COLO829 (cell line): ENCODE data around the gene HEY2.
"Not testable (repeated sequence)": the region's sequence is repeated elsewhere in the genome, so short reads cannot be mapped to it uniquely, and the experiment has no call there.

ENCODE experiments used
- DNase-seq: peaks from one replicate; pipeline ENCODE4 v3.0.0; 2012; ENCODE audit warnings: low spot score

Gene HEY2

DNA sequence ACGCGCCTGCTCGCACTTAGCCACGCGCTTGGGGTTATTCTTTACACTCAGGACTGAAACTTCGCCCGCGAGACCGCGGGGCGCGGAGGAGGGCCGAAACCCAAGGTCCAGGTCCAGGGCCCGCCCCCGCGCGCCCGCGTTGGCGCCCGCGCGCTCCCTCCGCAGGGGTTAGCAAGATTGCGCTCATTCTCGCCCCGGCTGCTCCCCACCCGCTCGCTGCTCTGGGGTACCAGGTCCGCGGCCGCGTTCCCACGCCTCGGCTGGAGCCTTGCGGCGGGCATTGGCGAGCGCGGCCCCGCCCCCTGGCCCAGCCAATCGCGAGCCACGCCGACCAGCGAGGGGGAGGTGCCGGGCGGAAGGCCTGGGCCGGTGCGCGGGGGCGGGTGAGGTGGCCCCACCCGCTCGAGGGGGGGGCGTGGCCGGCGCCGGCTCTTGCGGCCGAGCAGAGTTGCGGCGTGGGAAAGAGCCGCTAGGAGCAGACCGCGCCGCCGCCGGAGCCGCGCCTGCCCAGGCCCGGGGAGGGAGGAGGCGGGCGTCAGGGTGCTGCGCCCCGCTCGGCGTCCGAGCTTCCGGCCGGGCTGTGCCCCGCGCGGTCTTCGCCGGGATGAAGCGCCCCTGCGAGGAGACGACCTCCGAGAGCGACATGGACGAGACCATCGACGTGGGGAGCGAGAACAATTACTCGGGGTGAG, at the start of gene HEY2:
Gene HEY2 (plus strand): TSS at position 460 of the 692 bp plus-strand sequence. CDS start 145 bp downstream, at position 605.
- peak; percentile 78 for DNase-seq

DNA sequence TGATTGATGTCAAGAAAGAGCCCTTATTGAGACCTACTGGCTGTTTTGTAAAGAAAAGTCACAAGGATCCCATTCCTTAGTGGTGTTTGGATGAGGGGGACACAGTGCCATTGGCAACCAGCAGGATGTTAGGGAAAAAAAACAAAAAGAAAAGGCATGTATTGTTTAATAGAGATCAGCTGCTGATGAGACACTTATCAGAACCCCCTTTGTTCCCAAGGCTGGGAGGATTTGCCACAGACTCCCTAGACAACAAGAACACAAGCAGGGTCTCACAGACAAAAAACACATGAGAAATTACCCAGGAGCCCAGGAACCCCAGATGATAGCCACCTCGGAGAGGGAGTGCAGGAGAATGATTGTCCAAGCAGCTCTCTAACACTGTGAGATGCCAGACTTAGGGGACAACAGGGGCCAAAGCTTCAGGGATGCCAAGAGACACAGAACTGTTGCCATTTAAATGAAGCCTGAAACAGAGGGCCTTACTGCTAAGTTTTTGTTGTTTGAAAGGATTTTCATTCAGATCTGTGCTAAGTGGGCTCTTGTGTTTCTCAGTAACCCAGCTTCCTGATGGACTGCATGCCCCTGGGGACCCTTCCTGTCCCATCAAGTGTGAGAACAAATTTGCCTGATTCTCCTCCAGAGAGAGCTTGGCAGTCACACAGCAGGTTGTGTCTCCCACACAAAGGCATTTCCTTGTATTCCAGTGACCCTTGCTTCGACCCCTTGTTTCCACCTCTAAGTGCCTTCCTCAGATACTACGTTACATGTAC, 48.7 kb upstream of the HEY2 start:
- peak; percentile 51 for DNase-seq

DNA sequence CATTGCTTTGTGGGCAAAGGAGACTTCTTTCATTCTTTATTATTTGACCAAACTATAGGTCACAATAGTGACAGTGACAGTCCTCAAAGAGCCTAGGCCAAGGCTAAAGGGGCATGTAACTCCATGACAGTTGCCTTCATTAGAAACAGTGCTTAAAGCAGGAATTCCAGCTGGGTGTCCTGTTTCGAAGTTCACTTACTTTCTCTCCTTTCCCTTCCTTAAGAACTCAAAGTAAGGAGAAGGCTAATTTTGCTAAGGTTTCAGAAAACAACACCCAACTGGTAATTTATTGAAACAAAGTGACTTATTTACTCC, 48.1 kb upstream of the HEY2 start:
- DNase-seq, result no peak

DNA sequence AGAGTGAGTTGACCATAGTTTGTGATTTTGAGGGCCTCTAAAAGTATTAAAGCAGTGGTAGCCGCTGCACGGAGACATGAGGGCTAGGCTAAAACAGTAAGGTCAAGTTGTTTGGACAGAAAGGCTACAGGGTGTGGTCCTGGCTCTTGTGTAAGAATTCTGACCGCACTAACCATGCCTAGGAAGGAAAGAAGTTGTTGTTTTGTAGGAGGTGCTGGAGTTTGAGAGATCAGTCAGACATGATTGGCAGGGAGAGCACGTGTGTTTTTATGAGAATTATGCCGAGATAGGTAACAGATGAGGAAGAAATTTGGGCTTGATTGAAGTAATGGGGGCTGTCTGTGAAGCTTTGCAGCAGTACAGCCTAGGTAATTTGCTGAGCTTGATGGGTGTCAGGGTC, 45.5 kb upstream of the HEY2 start:
- not testable (repeated sequence) for DNase-seq

DNA sequence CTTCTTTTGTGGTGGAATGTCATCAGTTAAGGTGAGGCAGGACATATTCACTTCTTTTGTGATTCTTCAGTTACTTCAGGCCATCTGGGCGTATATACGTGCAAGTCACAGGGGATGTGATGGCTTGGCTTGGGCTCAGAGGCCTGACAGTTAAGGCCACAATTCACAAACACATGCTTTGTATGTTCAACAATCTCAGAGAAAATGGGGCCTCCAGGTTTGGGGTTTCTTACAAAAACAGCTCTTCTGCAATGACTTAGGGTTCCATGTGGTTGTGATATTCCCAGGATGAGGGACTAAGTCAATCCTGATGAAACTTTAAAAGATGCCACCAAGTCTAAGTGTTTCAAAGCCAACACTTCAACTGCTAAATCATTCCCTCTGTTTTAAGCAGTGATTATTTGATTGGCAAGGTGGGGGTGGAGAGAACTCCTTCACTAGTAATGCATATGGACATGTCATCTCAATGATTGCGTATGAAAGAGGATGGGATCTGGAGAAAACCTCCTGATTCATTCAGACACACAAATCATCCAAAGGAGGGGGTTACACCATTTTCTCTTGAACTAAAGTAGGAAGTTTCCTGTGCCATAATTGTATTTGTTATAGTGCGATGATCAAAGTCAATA, 41.7 kb upstream of the HEY2 start:
- DNase-seq, result no peak

DNA sequence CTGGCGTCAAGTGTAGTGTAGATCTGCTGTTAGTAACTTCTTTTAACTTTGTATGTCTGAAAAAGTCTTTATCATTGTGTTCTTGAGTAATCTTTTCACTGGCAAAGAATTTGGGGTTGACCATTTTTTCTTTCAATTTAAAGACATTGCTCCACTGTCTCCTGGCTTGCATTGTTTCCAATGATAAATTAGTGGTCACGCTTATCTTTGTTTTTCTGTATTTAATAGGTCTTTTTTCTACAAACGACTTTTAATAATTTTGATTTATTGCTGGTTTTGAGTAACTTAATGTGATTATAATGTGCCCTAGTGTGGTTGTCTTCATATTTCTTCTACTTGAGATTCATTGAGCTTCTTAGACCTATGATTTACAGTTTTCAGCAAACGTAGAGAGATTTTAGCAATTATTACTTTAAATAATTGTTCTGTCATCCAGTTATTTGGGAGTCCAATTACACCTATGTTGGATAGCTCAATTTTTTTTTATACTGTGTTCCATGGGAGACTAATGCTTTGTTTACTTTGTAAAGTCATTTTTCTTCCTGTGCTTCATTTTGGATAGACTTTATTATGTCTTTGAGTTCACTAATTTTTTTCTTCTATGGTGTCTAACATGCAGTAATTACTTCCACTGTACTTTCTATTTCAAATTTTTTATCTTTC, 38.3 kb upstream of the HEY2 start:
- DNase-seq, result no peak

DNA sequence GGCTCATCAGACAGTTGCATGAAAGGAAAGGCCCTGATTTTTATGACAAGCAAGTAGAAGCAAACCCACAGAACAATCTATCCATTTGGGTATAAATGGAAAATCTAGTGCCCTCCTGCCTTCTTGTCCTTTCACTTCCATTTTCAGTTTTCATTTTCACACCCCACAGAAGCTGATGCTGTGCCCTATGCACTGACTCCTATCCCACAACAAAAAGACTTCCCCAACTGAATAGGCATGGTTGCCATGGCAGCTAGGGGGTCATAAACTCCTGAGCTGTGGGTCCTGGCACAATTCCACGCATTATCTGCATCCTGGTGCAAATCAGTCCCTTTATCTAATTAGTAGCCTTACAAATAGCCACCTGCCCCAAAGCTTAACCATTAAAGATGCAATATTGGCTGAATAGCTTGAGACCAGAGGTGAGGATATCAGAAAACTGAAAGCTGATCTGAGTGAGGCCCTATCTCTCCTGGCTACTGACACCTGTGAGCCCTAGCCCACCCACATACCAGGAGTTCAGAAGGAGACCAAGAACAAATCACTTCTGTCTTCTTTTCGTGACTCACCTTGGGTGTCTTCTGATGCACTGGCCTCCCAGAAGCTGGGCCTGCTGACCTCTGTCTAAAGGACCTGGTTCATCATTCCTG, 34.9 kb upstream of the HEY2 start:
- DNase-seq, result no peak

DNA sequence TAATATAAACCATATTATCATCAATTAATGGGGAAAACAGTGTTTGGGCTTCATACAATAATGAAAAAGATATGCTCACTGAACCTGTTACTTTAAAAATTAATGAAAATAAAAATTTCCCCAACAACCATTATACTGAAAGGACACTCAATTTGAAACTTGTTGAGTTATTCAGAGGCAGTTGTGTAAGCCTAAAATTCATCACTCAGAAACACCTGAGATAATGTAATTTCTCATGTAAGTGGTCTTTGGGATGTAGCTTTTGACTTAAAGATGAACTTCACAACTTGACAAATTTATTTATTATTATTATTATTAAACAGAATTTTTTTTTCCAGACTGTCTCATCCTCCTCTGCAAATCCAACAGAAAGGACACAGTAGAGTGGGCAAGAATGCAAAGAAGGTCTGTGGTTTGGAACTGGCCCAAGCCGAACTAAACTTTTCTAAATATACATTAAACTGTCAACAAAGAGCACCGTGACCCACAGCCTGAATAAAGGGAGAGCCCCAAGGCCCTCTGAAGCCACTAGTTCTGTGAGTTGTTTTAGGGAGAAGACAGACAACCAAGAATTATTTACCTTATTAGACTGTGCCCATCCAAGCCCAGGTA, 32.2 kb upstream of the HEY2 start:
- no peak for DNase-seq

DNA sequence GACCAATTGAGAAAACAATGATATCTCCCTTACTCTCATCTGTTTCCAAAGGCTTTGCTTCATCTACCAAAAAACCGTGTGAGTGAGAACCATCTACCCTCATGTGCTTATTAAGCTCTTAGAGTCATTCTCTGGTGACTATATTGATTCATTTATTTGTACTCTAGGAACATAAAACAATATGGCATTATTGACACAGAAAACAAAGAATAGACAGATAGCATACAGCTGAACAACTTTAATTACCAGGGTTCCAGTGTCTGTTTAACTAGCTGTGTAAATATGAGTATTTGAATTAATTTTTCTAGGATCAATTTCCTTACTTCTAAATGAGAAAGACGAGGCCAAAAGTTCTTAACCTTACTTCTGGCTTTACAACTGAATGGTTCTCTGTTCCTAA, 31.3 kb upstream of the HEY2 start:
- DNase-seq, result no peak

DNA sequence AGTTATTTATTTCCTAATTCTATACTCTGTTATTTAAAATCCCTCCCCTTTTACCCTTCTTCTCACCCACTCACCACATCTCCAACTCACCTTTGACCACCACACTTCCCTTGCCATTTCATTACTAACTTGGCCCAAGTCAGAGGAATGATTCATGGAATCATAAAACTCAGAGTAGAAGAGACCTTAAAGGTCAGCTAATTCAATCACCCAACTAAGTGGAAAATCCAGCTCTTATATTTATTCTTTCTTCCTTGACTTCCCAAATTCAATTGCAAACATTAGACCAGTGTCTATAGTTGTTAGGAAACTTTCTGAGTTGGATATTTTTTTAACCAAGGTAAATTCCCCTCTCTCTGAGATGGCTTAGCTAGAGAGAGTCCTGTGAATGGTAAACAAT, 26.5 kb upstream of the HEY2 start:
- no peak for DNase-seq

DNA sequence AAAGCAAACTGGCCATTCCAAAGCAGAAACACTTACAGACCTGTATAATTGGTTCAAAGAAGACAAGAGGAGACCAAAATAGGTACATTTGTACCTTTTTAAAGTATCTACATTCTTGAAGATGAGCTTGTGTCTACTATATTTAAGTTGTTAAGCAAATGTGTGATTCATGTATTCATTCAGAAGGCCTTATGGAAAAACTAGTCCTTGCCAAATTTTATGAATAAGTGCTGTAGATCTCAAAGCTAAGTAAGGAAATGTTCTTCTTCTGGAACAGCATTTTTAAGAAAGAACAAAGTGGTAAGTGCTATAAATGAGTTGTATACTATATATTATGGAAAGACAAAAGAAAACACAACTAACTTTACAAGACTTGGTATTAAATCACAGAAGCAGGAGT, 22.2 kb upstream of the HEY2 start:
- no peak for DNase-seq

DNA sequence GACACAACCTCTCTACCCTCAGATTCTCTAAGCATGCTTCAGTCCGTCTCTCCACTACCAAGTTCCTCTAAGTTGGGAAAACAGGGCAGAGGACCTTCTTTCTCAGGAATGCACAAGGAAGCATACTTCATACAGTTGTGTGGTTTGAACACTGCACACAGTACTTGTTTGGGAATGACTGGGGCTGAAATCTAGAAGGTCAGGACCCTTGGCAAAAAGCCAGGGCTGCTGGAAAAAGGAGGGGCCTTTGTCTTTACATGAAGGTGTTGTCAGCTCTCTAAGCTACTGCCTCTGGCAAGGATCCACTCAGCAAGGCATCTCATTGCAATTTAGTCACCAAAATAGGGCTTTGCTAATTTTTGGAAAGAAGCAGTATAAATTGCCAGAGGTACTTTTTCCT, 20.7 kb upstream of the HEY2 start:
- DNase-seq, result no peak

DNA sequence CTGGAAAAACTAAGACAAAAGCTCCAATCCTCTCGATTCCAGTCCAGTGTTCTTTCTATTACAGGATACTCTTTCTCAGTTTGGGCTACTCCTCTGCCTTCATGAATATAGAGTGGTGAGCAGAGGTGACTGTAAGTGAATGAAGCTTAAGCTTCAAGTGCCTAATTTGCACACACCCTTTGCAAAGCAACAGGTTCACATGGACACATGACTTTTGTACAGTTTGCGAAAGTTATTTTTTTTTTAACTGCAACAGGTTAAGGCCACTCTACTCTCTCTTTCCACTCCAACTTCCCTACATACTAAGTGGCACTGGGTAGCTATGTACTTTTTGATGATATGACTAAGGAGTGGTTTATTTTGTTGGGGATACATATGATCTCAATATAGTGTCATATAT, 19.4 kb upstream of the HEY2 start:
- DNase-seq, result no peak

DNA sequence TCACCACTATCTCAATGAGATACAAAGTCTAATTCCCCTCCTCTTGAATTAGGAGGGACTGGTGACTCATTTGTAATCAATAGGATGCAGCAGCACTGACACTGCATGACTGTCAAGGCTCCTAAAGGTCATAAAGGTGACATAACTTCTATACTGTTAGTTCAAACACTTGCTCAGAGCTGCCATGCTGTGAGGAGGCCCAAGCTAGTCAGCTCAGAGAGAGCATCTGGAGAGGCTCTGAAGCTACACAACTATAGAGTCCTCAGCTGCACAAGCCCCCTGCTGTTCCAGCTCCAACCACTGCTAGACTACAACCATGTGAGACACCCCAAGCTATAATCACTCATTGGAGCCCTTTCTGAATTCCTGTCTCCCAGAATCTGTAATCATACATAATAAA, 17.0 kb upstream of the HEY2 start:
- no peak for DNase-seq

DNA sequence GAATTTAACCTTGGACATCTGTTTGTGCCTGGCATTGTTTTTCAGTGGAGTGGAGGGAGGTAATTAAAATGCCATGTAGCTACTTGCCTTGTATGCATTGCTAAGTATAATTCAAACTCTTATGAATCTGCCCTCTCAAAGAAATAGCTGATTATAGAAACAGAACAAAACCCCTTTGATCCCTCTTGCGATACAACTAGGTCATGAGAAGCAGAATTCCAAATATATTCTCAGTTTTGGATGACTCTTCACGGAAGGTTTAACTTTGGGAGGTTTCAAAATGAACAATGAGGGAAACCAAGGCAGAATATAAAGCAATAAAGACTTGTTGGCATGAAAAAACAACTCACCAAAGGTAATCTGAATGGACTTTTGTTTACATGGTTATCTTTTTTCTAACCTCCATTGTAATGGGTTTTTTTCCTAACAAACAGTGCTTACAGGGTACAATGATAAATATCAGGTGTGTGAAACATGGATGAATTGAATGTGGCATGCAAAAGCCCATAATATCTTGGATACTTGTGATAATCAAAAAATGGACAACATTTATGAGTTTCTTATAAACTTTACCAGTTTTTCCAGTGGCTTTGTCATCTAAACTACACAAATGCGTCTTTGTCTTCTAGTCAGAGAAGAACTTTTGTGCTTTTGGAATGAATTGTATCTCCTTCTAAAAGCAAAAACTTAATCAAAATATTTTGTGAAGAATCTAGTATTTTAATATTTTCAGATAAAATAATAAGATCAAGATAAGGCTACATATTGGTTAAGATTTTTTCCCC, 15.7 kb upstream of the HEY2 start:
- peak; percentile 33 for DNase-seq

DNA sequence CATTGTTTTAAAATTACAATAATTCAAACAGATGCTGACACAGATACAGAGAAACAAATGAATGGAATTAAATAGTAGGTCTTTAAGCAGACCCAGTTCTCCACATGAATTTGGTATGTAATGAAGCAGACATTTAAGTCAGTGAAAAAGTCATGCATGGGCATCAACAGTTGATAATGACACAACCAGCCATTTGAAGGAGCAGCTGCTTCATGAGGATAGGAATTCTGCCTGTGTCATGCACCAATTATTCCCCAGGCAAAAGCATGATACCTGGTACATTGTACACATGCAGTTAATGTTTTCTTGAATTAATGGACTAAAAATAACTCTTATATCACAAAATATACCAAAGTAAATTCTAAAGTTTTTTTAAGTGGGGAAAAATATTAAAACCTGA, 11.2 kb upstream of the HEY2 start:
- no peak for DNase-seq

DNA sequence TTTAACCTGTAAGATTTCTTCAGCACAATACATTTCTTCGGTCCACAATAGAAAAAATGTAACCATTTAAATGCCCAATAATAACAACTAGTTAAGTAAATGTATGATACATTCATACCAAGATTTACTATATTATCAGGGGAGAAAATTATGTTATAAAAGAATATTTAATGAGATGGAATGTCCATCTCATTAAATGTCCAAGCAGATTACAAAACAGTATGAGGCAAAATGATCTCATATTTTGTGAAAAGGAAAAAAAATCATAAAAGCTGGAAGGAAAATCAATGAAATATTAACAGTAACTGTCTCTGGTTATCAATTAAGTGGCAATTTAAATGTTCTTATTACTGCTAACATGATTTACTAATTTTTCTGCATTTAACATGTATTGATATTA, 10.1 kb upstream of the HEY2 start:
- no peak for DNase-seq

DNA sequence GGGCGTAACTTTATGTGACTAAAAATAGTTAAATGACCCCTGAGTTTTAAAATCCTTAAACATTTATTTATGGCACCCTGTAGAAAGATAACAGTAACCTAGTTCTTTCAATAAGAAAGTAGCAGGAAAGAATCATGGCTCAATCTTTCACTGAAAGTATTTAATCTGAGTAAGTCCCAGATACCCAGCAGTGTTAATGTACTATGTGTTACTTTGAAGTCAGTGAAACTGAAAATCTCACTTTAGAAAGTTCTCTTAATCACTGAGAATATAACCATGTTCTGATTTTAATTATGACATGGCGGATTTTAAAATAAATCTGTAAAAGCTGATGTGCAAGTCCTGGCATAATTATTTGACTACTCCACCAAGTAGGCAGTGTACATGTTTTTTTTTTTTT, 8.1 kb upstream of the HEY2 start:
- DNase-seq, result no peak

DNA sequence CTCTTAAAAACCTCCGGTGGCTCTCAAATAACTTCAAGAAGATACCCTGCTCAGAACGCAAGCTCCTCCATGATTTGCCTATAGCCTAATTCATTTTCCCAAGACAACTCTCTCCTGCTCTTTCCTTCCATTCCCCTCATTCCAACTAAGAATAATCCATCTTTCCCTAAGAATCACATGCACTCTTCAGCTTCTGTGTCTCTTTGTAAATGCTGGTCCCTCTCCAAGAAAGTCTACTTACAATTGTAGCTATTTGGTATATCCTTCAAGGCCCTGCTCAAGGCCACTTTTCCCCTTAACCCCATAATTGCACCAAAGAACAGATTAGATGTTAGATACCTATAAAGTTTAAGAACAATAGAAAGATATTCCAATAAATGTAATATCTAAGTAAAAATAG, 7.4 kb upstream of the HEY2 start:
- no peak for DNase-seq

DNA sequence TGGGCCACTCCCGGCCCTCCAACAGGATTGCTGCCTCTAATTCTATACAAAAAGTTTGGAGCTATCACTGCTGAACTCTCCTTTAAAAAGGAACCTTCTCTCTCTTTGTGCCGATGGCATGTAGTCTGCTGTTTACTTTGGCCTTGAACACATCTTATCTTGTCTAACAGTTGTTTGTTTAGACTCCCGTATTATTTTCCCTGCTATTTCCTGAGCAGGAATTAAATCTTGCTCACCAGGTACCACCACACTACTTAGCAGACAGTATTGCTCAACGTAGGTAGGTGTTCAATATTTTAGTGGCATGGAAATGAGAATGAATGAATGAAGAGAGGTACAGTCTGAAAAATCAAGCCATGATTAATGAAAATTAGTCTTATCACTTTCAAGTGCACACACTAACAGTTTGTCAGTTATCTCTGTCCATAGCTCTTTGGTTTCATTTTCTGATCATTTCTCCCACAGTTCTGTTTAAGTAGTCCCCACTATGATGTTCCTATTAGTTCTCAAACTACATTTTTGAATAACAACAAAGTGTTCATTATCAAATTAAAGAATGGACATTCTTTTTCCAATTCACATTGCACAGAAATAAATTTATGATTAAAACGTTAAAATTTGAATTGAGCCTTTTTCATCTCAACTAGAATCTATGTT, 6.8 kb upstream of the HEY2 start:
- no peak for DNase-seq

DNA sequence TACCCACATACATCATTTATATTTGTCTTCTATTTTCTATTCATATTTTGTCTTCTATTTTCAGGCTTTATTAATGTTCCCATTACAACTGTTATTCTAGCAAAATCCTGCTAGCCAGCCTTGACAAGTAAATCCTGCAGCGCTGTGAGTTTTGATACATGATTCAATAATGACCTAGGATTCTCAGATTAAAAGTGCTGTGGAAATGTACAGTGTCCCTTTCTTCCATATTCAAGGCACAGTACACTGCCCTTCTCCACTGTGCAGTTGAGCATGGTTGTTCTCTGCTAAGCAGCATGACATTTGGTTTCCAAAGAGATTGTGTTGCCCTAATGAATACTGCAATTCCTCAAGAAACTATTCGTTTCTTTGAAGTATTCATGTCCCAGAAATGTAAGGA, 5.8 kb upstream of the HEY2 start:
- DNase-seq, result no peak
